Measurements from ENCODE around the gene ARHGEF4.

DNA sequence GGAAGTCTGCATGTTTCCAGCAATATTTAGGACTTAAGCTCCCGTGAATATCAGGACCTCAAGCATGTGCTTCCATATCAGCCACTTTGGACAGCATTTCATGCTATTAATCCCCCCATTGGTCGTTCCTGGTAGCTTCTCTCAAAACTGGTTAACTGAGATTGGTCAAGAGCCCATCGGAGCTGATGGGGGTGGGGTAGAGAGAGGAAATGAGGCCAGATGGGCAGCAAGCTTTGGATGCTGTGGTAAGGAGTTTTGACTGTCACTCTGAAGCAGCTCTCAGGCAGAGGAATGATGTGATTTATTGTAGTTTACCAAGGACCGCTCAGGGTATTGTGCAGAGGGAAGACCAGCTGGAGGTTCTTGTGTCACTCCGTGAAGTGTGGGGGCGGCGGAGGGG is 174.8 kb downstream of the ARHGEF4 start:
- TF ChIP-seq, protein P1, sequence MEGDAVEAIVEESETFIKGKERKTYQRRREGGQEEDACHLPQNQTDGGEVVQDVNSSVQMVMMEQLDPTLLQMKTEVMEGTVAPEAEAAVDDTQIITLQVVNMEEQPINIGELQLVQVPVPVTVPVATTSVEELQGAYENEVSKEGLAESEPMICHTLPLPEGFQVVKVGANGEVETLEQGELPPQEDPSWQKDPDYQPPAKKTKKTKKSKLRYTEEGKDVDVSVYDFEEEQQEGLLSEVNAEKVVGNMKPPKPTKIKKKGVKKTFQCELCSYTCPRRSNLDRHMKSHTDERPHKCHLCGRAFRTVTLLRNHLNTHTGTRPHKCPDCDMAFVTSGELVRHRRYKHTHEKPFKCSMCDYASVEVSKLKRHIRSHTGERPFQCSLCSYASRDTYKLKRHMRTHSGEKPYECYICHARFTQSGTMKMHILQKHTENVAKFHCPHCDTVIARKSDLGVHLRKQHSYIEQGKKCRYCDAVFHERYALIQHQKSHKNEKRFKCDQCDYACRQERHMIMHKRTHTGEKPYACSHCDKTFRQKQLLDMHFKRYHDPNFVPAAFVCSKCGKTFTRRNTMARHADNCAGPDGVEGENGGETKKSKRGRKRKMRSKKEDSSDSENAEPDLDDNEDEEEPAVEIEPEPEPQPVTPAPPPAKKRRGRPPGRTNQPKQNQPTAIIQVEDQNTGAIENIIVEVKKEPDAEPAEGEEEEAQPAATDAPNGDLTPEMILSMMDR (IDR thresholded peaks at IDR 0.05; ENCODE audit: low read length): no peak
- no peak for TF ChIP-seq EZH2 (optimal IDR thresholded peaks at IDR 0.05; ENCODE audit: low read depth, low read length)
